HEK293 (cell line): ENCODE measurements around the gene MTOR.
A peak's percentile ranks its signal among the peaks of the same experiment; 100 is the strongest.

Experiments
- OVOL3 ChIP-seq: fragments of 450-650 bp; formaldehyde crosslinking; IDR thresholded peaks from 2 replicates; pipeline ENCODE4 v1.5.1; 2016; ENCODE audit warnings: missing biosample characterization, missing genetic modification characterization
- PRDM1 ChIP-seq: fragments of 450-650 bp; formaldehyde crosslinking; IDR thresholded peaks from 2 replicates; pipeline ENCODE4; 2016; ENCODE audit warnings: missing biosample characterization, missing genetic modification characterization
- SCRT2 ChIP-seq: fragments of 450-650 bp; formaldehyde crosslinking; IDR thresholded peaks from 2 replicates; pipeline ENCODE4 v1.5.1; 2016; ENCODE audit warnings: missing biosample characterization, missing genetic modification characterization
- SP7 ChIP-seq: fragments of 450-650 bp; formaldehyde crosslinking; IDR thresholded peaks from 2 replicates; pipeline ENCODE4 v1.5.1; 2016; ENCODE audit warnings: missing biosample characterization, missing genetic modification characterization
- WT1 ChIP-seq: fragments of 450-650 bp; formaldehyde crosslinking; IDR thresholded peaks from 2 replicates; pipeline ENCODE4 v1.5.1; 2016; ENCODE audit warnings: missing biosample characterization, missing genetic modification characterization
- ZBTB21 ChIP-seq: fragments of 450-650 bp; formaldehyde crosslinking; IDR thresholded peaks from 2 replicates; pipeline ENCODE4 v1.5.1; 2017; ENCODE audit warnings: missing biosample characterization, missing genetic modification characterization
- ZBTB44 ChIP-seq: fragments of 450-650 bp; IDR thresholded peaks from 2 replicates; pipeline ENCODE4 v1.5.1; 2018; ENCODE audit warnings: missing biosample characterization, mild to moderate bottlenecking, missing genetic modification characterization
- ZBTB8A ChIP-seq: fragments of 450-650 bp; formaldehyde crosslinking; IDR thresholded peaks from 2 replicates; pipeline ENCODE4 v1.5.1; 2016; ENCODE audit warnings: missing biosample characterization, missing genetic modification characterization
- ZIC2 ChIP-seq: fragments of 450-650 bp; formaldehyde crosslinking; IDR thresholded peaks from 2 replicates; pipeline ENCODE4 v1.5.1; 2016; ENCODE audit warnings: missing biosample characterization, missing genetic modification characterization
- ZNF16 ChIP-seq: fragments of 450-650 bp; formaldehyde crosslinking; IDR thresholded peaks from 2 replicates; pipeline ENCODE4 v1.5.1; 2016; ENCODE audit warnings: low read depth, missing biosample characterization, missing genetic modification characterization
- ZNF302 ChIP-seq: fragments of 450-650 bp; formaldehyde crosslinking; IDR thresholded peaks from 2 replicates; pipeline ENCODE4 v1.5.1; 2016; ENCODE audit warnings: missing biosample characterization, missing genetic modification characterization, low read depth
- ZNF747 ChIP-seq: fragments of 450-650 bp; formaldehyde crosslinking; IDR thresholded peaks from 2 replicates; pipeline ENCODE4 v1.5.1; 2016; ENCODE audit warnings: missing biosample characterization, missing genetic modification characterization
- ZSCAN23 ChIP-seq: fragments of 450-650 bp; formaldehyde crosslinking; IDR thresholded peaks from 2 replicates; pipeline ENCODE4 v1.5.1; 2016; ENCODE audit warnings: missing biosample characterization, missing genetic modification characterization
- TF ChIP-seq, protein P1 (sequence below): fragments of 450-650 bp; formaldehyde crosslinking; IDR thresholded peaks from 2 replicates; pipeline ENCODE4 v1.5.1; 2017; ENCODE audit warnings: missing biosample characterization, missing genetic modification characterization
- TF ChIP-seq, protein P2 (sequence below): fragments of 450-650 bp; formaldehyde crosslinking; conservative IDR thresholded peaks from 2 replicates; pipeline ENCODE4 v1.5.1; 2016; ENCODE audit warnings: low read depth, missing biosample characterization, missing genetic modification characterization
- TF ChIP-seq, protein P3 (sequence below): fragments of 450-650 bp; formaldehyde crosslinking; IDR thresholded peaks from 2 replicates; pipeline ENCODE4 v1.5.1; 2016; ENCODE audit warnings: missing biosample characterization, missing genetic modification characterization, low read depth
- TF ChIP-seq, protein P4 (sequence below): fragments of 450-650 bp; formaldehyde crosslinking; IDR thresholded peaks from 2 replicates; pipeline ENCODE4 v1.5.1; 2016; ENCODE audit warnings: missing biosample characterization, missing genetic modification characterization
- TF ChIP-seq, protein P5 (sequence below): fragments of 450-650 bp; formaldehyde crosslinking; IDR thresholded peaks from 2 replicates; pipeline ENCODE4 v1.5.1; 2017; ENCODE audit warnings: missing biosample characterization, missing genetic modification characterization

MTOR gene

GRCh38 chr1:11174261-11174942, 87.9 kb downstream of the MTOR start (continued):
- no peak for TF ChIP-seq ZNF16 (tag by site-specific recombination)
- TF ChIP-seq SCRT2, result no peak
- TF ChIP-seq ZBTB21 (tag by site-specific recombination), result no peak
- no peak for TF ChIP-seq ZNF747 (tag by site-specific recombination)
- TF ChIP-seq, protein P1, sequence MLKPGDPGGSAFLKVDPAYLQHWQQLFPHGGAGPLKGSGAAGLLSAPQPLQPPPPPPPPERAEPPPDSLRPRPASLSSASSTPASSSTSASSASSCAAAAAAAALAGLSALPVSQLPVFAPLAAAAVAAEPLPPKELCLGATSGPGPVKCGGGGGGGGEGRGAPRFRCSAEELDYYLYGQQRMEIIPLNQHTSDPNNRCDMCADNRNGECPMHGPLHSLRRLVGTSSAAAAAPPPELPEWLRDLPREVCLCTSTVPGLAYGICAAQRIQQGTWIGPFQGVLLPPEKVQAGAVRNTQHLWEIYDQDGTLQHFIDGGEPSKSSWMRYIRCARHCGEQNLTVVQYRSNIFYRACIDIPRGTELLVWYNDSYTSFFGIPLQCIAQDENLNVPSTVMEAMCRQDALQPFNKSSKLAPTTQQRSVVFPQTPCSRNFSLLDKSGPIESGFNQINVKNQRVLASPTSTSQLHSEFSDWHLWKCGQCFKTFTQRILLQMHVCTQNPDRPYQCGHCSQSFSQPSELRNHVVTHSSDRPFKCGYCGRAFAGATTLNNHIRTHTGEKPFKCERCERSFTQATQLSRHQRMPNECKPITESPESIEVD (tag by site-specific recombination), result peak; percentile 7; the same call in 1 of the 2 replicates
- TF ChIP-seq, protein P2, sequence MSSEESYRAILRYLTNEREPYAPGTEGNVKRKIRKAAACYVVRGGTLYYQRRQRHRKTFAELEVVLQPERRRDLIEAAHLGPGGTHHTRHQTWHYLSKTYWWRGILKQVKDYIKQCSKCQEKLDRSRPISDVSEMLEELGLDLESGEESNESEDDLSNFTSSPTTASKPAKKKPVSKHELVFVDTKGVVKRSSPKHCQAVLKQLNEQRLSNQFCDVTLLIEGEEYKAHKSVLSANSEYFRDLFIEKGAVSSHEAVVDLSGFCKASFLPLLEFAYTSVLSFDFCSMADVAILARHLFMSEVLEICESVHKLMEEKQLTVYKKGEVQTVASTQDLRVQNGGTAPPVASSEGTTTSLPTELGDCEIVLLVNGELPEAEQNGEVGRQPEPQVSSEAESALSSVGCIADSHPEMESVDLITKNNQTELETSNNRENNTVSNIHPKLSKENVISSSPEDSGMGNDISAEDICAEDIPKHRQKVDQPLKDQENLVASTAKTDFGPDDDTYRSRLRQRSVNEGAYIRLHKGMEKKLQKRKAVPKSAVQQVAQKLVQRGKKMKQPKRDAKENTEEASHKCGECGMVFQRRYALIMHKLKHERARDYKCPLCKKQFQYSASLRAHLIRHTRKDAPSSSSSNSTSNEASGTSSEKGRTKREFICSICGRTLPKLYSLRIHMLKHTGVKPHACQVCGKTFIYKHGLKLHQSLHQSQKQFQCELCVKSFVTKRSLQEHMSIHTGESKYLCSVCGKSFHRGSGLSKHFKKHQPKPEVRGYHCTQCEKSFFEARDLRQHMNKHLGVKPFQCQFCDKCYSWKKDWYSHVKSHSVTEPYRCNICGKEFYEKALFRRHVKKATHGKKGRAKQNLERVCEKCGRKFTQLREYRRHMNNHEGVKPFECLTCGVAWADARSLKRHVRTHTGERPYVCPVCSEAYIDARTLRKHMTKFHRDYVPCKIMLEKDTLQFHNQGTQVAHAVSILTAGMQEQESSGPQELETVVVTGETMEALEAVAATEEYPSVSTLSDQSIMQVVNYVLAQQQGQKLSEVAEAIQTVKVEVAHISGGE (tag by site-specific recombination), result no peak
- TF ChIP-seq ZBTB8A, result no peak
- TF ChIP-seq, protein P3, sequence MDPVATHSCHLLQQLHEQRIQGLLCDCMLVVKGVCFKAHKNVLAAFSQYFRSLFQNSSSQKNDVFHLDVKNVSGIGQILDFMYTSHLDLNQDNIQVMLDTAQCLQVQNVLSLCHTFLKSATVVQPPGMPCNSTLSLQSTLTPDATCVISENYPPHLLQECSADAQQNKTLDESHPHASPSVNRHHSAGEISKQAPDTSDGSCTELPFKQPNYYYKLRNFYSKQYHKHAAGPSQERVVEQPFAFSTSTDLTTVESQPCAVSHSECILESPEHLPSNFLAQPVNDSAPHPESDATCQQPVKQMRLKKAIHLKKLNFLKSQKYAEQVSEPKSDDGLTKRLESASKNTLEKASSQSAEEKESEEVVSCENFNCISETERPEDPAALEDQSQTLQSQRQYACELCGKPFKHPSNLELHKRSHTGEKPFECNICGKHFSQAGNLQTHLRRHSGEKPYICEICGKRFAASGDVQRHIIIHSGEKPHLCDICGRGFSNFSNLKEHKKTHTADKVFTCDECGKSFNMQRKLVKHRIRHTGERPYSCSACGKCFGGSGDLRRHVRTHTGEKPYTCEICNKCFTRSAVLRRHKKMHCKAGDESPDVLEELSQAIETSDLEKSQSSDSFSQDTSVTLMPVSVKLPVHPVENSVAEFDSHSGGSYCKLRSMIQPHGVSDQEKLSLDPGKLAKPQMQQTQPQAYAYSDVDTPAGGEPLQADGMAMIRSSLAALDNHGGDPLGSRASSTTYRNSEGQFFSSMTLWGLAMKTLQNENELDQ (tag by site-specific recombination), result no peak
- TF ChIP-seq SP7 (tag by site-specific recombination), result no peak
- no peak for TF ChIP-seq ZSCAN23 (tag by site-specific recombination)
- TF ChIP-seq PRDM1 (tag by site-specific recombination), result no peak
- TF ChIP-seq, protein P4, sequence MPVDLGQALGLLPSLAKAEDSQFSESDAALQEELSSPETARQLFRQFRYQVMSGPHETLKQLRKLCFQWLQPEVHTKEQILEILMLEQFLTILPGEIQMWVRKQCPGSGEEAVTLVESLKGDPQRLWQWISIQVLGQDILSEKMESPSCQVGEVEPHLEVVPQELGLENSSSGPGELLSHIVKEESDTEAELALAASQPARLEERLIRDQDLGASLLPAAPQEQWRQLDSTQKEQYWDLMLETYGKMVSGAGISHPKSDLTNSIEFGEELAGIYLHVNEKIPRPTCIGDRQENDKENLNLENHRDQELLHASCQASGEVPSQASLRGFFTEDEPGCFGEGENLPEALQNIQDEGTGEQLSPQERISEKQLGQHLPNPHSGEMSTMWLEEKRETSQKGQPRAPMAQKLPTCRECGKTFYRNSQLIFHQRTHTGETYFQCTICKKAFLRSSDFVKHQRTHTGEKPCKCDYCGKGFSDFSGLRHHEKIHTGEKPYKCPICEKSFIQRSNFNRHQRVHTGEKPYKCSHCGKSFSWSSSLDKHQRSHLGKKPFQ (tag by site-specific recombination), result no peak
- TF ChIP-seq, protein P5, sequence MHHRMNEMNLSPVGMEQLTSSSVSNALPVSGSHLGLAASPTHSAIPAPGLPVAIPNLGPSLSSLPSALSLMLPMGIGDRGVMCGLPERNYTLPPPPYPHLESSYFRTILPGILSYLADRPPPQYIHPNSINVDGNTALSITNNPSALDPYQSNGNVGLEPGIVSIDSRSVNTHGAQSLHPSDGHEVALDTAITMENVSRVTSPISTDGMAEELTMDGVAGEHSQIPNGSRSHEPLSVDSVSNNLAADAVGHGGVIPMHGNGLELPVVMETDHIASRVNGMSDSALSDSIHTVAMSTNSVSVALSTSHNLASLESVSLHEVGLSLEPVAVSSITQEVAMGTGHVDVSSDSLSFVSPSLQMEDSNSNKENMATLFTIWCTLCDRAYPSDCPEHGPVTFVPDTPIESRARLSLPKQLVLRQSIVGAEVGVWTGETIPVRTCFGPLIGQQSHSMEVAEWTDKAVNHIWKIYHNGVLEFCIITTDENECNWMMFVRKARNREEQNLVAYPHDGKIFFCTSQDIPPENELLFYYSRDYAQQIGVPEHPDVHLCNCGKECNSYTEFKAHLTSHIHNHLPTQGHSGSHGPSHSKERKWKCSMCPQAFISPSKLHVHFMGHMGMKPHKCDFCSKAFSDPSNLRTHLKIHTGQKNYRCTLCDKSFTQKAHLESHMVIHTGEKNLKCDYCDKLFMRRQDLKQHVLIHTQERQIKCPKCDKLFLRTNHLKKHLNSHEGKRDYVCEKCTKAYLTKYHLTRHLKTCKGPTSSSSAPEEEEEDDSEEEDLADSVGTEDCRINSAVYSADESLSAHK (tag by site-specific recombination), result no peak
- TF ChIP-seq ZIC2 (tag by site-specific recombination), result peak; percentile 84
- TF ChIP-seq OVOL3 (tag by site-specific recombination), result no peak
- TF ChIP-seq WT1 (tag by site-specific recombination), result no peak
- TF ChIP-seq ZBTB44 (tag by site-specific recombination), result peak; percentile 14; the same call in 1 of the 2 replicates
- no peak for TF ChIP-seq ZNF302 (tag by site-specific recombination)
